Ectodermal cell (in vitro differentiated cells): ENCODE measurements around the gene ARHGAP15.

Experiments
- H3K27ac ChIP-seq: 2 replicates; pipeline ENCODE4 v1.7.0; 2013; ENCODE audit warnings: mild to moderate bottlenecking, low read depth, low read length; ENCODE audit not compliant: insufficient read depth, poor library complexity, severe bottlenecking
- H3K27me3 ChIP-seq: 2 replicates; pipeline ENCODE4 v1.7.0; 2013; ENCODE audit warnings: mild to moderate bottlenecking, low read length; ENCODE audit not compliant: insufficient read depth, control insufficient read depth, poor library complexity, severe bottlenecking
- H3K36me3 ChIP-seq: one replicate; pipeline ENCODE4 v1.7.0; 2013; ENCODE audit warnings: low read length; ENCODE audit not compliant: control insufficient read depth, insufficient read depth
- H3K4me1 ChIP-seq: one replicate; pipeline ENCODE4 v1.7.0; 2013; ENCODE audit warnings: low read length; ENCODE audit not compliant: control insufficient read depth, insufficient read depth
- H3K4me3 ChIP-seq: 2 replicates; pipeline ENCODE4 v1.7.0; 2013; ENCODE audit warnings: low read depth, low read length, control low read depth; ENCODE audit not compliant: insufficient read depth
- H3K9me3 ChIP-seq: 2 replicates; pipeline ENCODE4 v1.7.0; 2013; ENCODE audit warnings: mild to moderate bottlenecking, low read length, moderate library complexity; ENCODE audit not compliant: control insufficient read depth
- WGBS, 2 experiments: methylation state at CpG; one replicate each; pipeline ENCODE4 v1.1.7; 2013; ENCODE audit warnings: missing lambda C conversion rate in 2 of 2; 5-methylcytosine and 5-hydroxymethylcytosine counted together

The ARHGAP15 gene

GRCh38 chr2:143736904-143737303 lies 607.7 kb downstream of the ARHGAP15 start:
- Histone ChIP-seq H3K27me3 (no peaks in the 10 kb centered on the region), H3K27ac (no peak overlapping the region), H3K36me3 (no peaks in the 10 kb centered on the region), H3K9me3 (no peaks in the 10 kb centered on the region), H3K4me1 (no peaks in the 10 kb centered on the region), H3K4me3 (no peak overlapping the region)
- 94 to 100% methylated on average over 3 of the region's 3 CpGs for WGBS, 2 experiments

- Histone ChIP-seq H3K4me3 (no peak overlapping the region), H3K27ac (no peak overlapping the region), H3K36me3 (no peaks in the 10 kb centered on the region), H3K9me3 (no peaks in the 10 kb centered on the region), H3K4me1 (no peaks in the 10 kb centered on the region), H3K27me3 (no peaks in the 10 kb centered on the region)
- 89 to 92% methylated on average over 5 of the region's 5 CpGs for WGBS, 2 experiments
These were observed 611.2 kb downstream of the ARHGAP15 start for GRCh38 chr2:143740431-143740830.

GRCh38 chr2:143741205-143741604 lies 612.0 kb downstream of the ARHGAP15 start:
- no peaks in the 10 kb centered on the region for H3K36me3 ChIP-seq
- no peaks in the 10 kb centered on the region for H3K4me1 ChIP-seq
- no peak overlapping the region for H3K4me3 ChIP-seq
- H3K9me3 ChIP-seq: no peaks in the 10 kb centered on the region
- H3K27ac ChIP-seq: no peak overlapping the region
- H3K27me3 ChIP-seq: no peaks in the 10 kb centered on the region

- Histone ChIP-seq H3K27me3 (no peaks in the 10 kb centered on the region), H3K4me1 (no peaks in the 10 kb centered on the region), H3K27ac (no peak overlapping the region), H3K9me3 (no peaks in the 10 kb centered on the region), H3K36me3 (no peaks in the 10 kb centered on the region), H3K4me3 (no peak overlapping the region)
- 90 to 93% methylated on average over 5 of the region's 5 CpGs for WGBS, 2 experiments
These were observed 613.4 kb downstream of the ARHGAP15 start for GRCh38 chr2:143742581-143742980.

GRCh38 chr2:143744114-143744513 lies 614.9 kb downstream of the ARHGAP15 start:
- no peaks in the 10 kb centered on the region for H3K27me3 ChIP-seq
- H3K4me3 ChIP-seq: no peak overlapping the region
- no peaks in the 10 kb centered on the region for H3K4me1 ChIP-seq
- no peak overlapping the region for H3K27ac ChIP-seq
- WGBS, 2 experiments: 100% methylated on average over 1 to 2 of the region's 2 CpGs
- H3K36me3 ChIP-seq: no peaks in the 10 kb centered on the region
- H3K9me3 ChIP-seq: no peaks in the 10 kb centered on the region

- WGBS, 2 experiments: 86 to 90% methylated on average over 2 of the region's 2 CpGs
- no peak overlapping the region for H3K4me3 ChIP-seq
- no peaks in the 10 kb centered on the region for H3K4me1 ChIP-seq
- H3K9me3 ChIP-seq: no peaks in the 10 kb centered on the region
- no peaks in the 10 kb centered on the region for H3K27me3 ChIP-seq
- H3K36me3 ChIP-seq: no peaks in the 10 kb centered on the region
- H3K27ac ChIP-seq: no peak overlapping the region
These were observed 615.8 kb downstream of the ARHGAP15 start for GRCh38 chr2:143745060-143745459.

- Histone ChIP-seq H3K27me3 (no peaks in the 10 kb centered on the region), H3K4me1 (no peaks in the 10 kb centered on the region), H3K9me3 (no peaks in the 10 kb centered on the region), H3K4me3 (no peak overlapping the region), H3K36me3 (no peaks in the 10 kb centered on the region), H3K27ac (no peak overlapping the region)
- 96 to 97% methylated on average over 1 of the region's 1 CpG for WGBS, 2 experiments
These were observed 625.5 kb downstream of the ARHGAP15 start for GRCh38 chr2:143754742-143755141.

- no peaks in the 10 kb centered on the region for H3K36me3 ChIP-seq
- WGBS, 2 experiments: 72 to 77% methylated on average over 2 of the region's 3 CpGs
- H3K4me1 ChIP-seq: no peaks in the 10 kb centered on the region
- no peaks in the 10 kb centered on the region for H3K27me3 ChIP-seq
- H3K27ac ChIP-seq: no peak overlapping the region
- H3K4me3 ChIP-seq: no peak overlapping the region
- no peaks in the 10 kb centered on the region for H3K9me3 ChIP-seq
These were observed 629.6 kb downstream of the ARHGAP15 start for GRCh38 chr2:143758629-143759330.

GRCh38 chr2:143759455-143759854 lies 630.2 kb downstream of the ARHGAP15 start:
- no peak overlapping the region for H3K27ac ChIP-seq
- no peaks in the 10 kb centered on the region for H3K27me3 ChIP-seq
- H3K36me3 ChIP-seq: no peaks in the 10 kb centered on the region
- no peaks in the 10 kb centered on the region for H3K9me3 ChIP-seq
- 24% methylated on average over 6 of the region's 6 CpGs for WGBS, 2 experiments
- H3K4me3 ChIP-seq: no peak overlapping the region
- no peaks in the 10 kb centered on the region for H3K4me1 ChIP-seq

GRCh38 chr2:143762176-143762928 lies 633.1 kb downstream of the ARHGAP15 start:
- H3K4me3 ChIP-seq: no peak overlapping the region
- 8 to 41% methylated on average over 2 to 3 of the region's 3 CpGs for WGBS, 2 experiments
- H3K27ac ChIP-seq: no peak overlapping the region
- no peaks in the 10 kb centered on the region for H3K9me3 ChIP-seq
- no peaks in the 10 kb centered on the region for H3K36me3 ChIP-seq
- H3K27me3 ChIP-seq: no peaks in the 10 kb centered on the region
- no peaks in the 10 kb centered on the region for H3K4me1 ChIP-seq
